SH-SY5Y (cell line): ENCODE measurements around the gene NAA60.

ENCODE experiments used
- GATA2 ChIP-seq: IDR thresholded peaks from 2 replicates; pipeline ENCODE4 v1.6.1; 2011; ENCODE audit warnings: mild to moderate bottlenecking, low read depth, low read length
- GATA3 ChIP-seq: IDR thresholded peaks from 2 replicates; pipeline ENCODE4 v1.6.1; 2011; ENCODE audit warnings: low read depth, mild to moderate bottlenecking, low read length, moderate library complexity

Gene NAA60

GRCh38 chr16:3520841-3521240 is 77.4 kb downstream of the NAA60 start:
- TF ChIP-seq GATA2 (no peak), GATA3 (no peak)

GRCh38 chr16:3523281-3523680 is 79.8 kb downstream of the NAA60 start:
- no peak for TF ChIP-seq GATA2
- no peak for TF ChIP-seq GATA3

GRCh38 chr16:3525951-3526350 is 82.5 kb downstream of the NAA60 start:
- no peak for TF ChIP-seq GATA3
- TF ChIP-seq GATA2, result no peak

- TF ChIP-seq GATA3 (no peak), GATA2 (no peak)
These were observed 84.9 kb downstream of the NAA60 start for GRCh38 chr16:3528406-3528805.

GRCh38 chr16:3529175-3529574 is 85.7 kb downstream of the NAA60 start:
- TF ChIP-seq GATA2 (no peak), GATA3 (no peak)

- TF ChIP-seq GATA3, result no peak
- TF ChIP-seq GATA2, result no peak
These were observed 87.0 kb downstream of the NAA60 start for GRCh38 chr16:3530371-3530914.

- TF ChIP-seq GATA2, result no peak
- no peak for TF ChIP-seq GATA3
These were observed 89.3 kb downstream of the NAA60 start for GRCh38 chr16:3532741-3533140.

GRCh38 chr16:3534126-3534525 is 90.6 kb downstream of the NAA60 start:
- TF ChIP-seq GATA2, result no peak
- TF ChIP-seq GATA3, result no peak

- TF ChIP-seq GATA3, result no peak
- no peak for TF ChIP-seq GATA2
These were observed 92.8 kb downstream of the NAA60 start for GRCh38 chr16:3536271-3536731.
